GM23248 (cell line): ENCODE data around the gene STT3B. TPM values are rescaled to one million over a fixed set of nuclear protein-coding genes. Genes with fewer than 3 reads are reported as not detected.
A peak's percentile ranks its signal among the peaks of the same experiment; 100 is the strongest.

Experiments
- DNase-seq: peaks from one replicate; pipeline ENCODE4 v3.0.0-alpha.2; 2015
- H2AFZ ChIP-seq: fragments of 200-600 bp; sonication (generic); 2 replicates; pipeline ENCODE4 v1.6.1; 2016; ENCODE audit warnings: antibody characterized with exemption
- H3F3A ChIP-seq: fragments of 200-600 bp; sonication (generic); 2 replicates; pipeline ENCODE4 v1.6.1; 2016; ENCODE audit warnings: mild to moderate bottlenecking, antibody characterized with exemption, mixed run types; ENCODE audit not compliant: insufficient read depth
- H3K27ac ChIP-seq: fragments of 200-600 bp; sonication (generic); 2 replicates; pipeline ENCODE4 v1.5.1; 2016; ENCODE audit warnings: mild to moderate bottlenecking
- H3K27me3 ChIP-seq: fragments of 200-600 bp; sonication (generic); replicated peaks from 2 replicates; pipeline ENCODE4 v1.6.1; 2016; ENCODE audit warnings: mild to moderate bottlenecking; ENCODE audit not compliant: insufficient read depth
- H3K36me3 ChIP-seq: fragments of 200-600 bp; sonication (generic); 2 replicates; pipeline ENCODE4 v1.6.1; 2016; ENCODE audit warnings: low read depth, mild to moderate bottlenecking
- H3K4me1 ChIP-seq: fragments of 200-600 bp; sonication (generic); 2 replicates; pipeline ENCODE4 v1.6.1; 2016; ENCODE audit warnings: mild to moderate bottlenecking; ENCODE audit not compliant: insufficient read depth
- H3K4me2 ChIP-seq: fragments of 200-600 bp; sonication (generic); one replicate; pipeline ENCODE4 v1.6.1; 2016; ENCODE audit warnings: mild to moderate bottlenecking; ENCODE audit not compliant: unreplicated experiment
- H3K4me3 ChIP-seq: fragments of 200-600 bp; sonication (generic); 2 replicates; pipeline ENCODE4 v1.5.1; 2016; ENCODE audit warnings: mild to moderate bottlenecking
- H3K79me2 ChIP-seq: fragments of 200-600 bp; sonication (generic); 2 replicates; pipeline ENCODE4 v1.6.1; 2016; ENCODE audit warnings: mild to moderate bottlenecking; ENCODE audit not compliant: insufficient read depth
- H3K9ac ChIP-seq: fragments of 200-600 bp; sonication (generic); 2 replicates; pipeline ENCODE4 v1.6.1; 2016; ENCODE audit warnings: mild to moderate bottlenecking
- H3K9me2 ChIP-seq: fragments of 200-600 bp; sonication (generic); 2 replicates; pipeline ENCODE4 v1.6.1; 2016; ENCODE audit warnings: mixed run types, mild to moderate bottlenecking, moderate library complexity; ENCODE audit not compliant: insufficient read depth
- H3K9me3 ChIP-seq: fragments of 200-600 bp; sonication (generic); one replicate; pipeline ENCODE4 v1.6.1; 2017; ENCODE audit warnings: low read depth
- H4K20me1 ChIP-seq: fragments of 200-600 bp; sonication (generic); 2 replicates; pipeline ENCODE4 v1.6.0; 2016; ENCODE audit not compliant: insufficient read depth
- EZH2 ChIP-seq: fragments of 200-600 bp; sonication (generic); IDR thresholded peaks from 2 replicates; pipeline ENCODE4 v1.6.1; 2018; ENCODE audit warnings: antibody characterized with exemption, mild to moderate bottlenecking; ENCODE audit not compliant: insufficient read depth, poor library complexity, severe bottlenecking
- EZH2phosphoT487 ChIP-seq: fragments of 200-600 bp; sonication (generic); IDR thresholded peaks from 2 replicates; pipeline ENCODE4 v1.6.1; 2018; ENCODE audit warnings: antibody characterized with exemption, moderate library complexity, mild to moderate bottlenecking, low read depth; ENCODE audit not compliant: insufficient read depth
- WGBS, 2 experiments: methylation state at CpG; one replicate each; pipeline ENCODE4 v1.1.6; 2015 to 2017; ENCODE audit warnings: low lambda C conversion rate in 2 of 2, low coverage in 1 of 2; ENCODE audit errors: missing lambda C conversion rate in 2 of 2; 5-methylcytosine and 5-hydroxymethylcytosine counted together
- in situ Hi-C: fragments of 300-500 bp; cut with MboI; formaldehyde crosslinking; loops from 2 replicates; pipeline ENCODE4 v1.15.0; 2020
- polyA plus RNA-seq: library from polyadenylated mRNA; unstranded; fragments of >200 nt; fragmentation: Nextera tagmentation; extraction: Ambion mirVana; gene quantifications from 2 replicates; pipeline ENCODE4 v1.2.1, GENCODE V29; 2016
- total RNA-seq: library from RNA; depleted of rRNA; stranded (reverse); fragments of >200 nt; shearing (Covaris generic); gene quantifications from 2 replicates; pipeline ENCODE4 v1.2.3, GENCODE V29; 2014

The STT3B gene
- total and polyA plus RNA-seq, 2 experiments from 2014 or later = 81.5 to 174 TPM

GRCh38 chr3:31544634-31545033, 11.9 kb downstream of the STT3B start:
- Histone ChIP-seq H3K9me3 (no peaks in the 10 kb centered on the region), H3K4me2 (peak overlapping the region; percentile 5), H3K9ac (no peak overlapping the region), H3K27me3 (no peaks in the 10 kb centered on the region), H3K4me3 (no peak overlapping the region), H3K79me2 (peaks cover 100% of the 10 kb centered on the region), H3K4me1 (peaks cover 45% of the 10 kb centered on the region), H2AFZ (no peak overlapping the region), H4K20me1 (peaks cover 12% of the 10 kb centered on the region; the same call in 1 of the 2 replicates), H3K9me2 (no peaks in the 10 kb centered on the region), H3K27ac (peak overlapping the region; percentile 36), H3K36me3 (no peaks in the 10 kb centered on the region), H3F3A (peaks cover 4% of the 10 kb centered on the region; the same call in 1 of the 2 replicates)
- in situ Hi-C loops = no loop called here
- no peak for TF ChIP-seq EZH2phosphoT487
- no peak for TF ChIP-seq EZH2
- DNase-seq = peak; percentile 39
- WGBS, 2 experiments = 73% methylated on average over 9 of the region's 9 CpGs

- peaks cover 12% of the 10 kb centered on the region; the same call in 1 of the 2 replicates for H4K20me1 ChIP-seq
- no peak overlapping the region for H2AFZ ChIP-seq
- no peaks in the 10 kb centered on the region for H3K27me3 ChIP-seq
- WGBS, 2 experiments = 100% methylated on average over 1 of the region's 1 CpG
- H3K4me3 ChIP-seq = no peak overlapping the region
- no peaks in the 10 kb centered on the region for H3K9me2 ChIP-seq
- no peaks in the 10 kb centered on the region for H3K9me3 ChIP-seq
- H3K27ac ChIP-seq = no peak overlapping the region
- in situ Hi-C loops = no loop called here
- H3K36me3 ChIP-seq = no peaks in the 10 kb centered on the region
- no peak overlapping the region for H3K4me2 ChIP-seq
- peaks cover 100% of the 10 kb centered on the region for H3K79me2 ChIP-seq
- TF ChIP-seq EZH2 (no peak), EZH2phosphoT487 (no peak)
- no peaks in the 10 kb centered on the region for H3F3A ChIP-seq
- H3K9ac ChIP-seq = no peak overlapping the region
- peaks cover 32% of the 10 kb centered on the region for H3K4me1 ChIP-seq
- DNase-seq = peak; percentile 25
These were observed 13.4 kb downstream of the STT3B start for GRCh38 chr3:31546162-31546561.

DNA sequence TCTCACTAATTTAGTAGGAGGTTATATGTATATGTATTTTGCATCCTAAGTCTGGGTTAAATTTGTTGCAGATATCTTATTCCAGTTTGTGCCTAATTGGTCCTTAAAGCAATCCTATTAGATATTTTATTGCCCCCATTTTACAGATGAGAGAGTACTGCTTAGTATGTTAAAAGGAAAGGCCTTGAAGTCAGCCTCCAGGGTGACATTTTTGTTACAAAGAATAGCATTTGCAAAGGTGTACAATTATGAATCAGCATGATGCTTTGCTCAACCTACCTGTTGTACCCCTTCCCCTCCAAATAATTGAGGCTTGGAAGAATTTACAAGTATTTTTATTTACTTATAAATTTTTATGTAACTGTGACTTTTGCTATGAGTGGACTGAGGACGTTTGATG, 14.0 kb downstream of the STT3B start:
- Histone ChIP-seq H3K9ac (no peak overlapping the region), H3K4me1 (peaks cover 27% of the 10 kb centered on the region), H3K79me2 (peaks cover 100% of the 10 kb centered on the region), H3K9me2 (no peaks in the 10 kb centered on the region), H4K20me1 (peaks cover 12% of the 10 kb centered on the region; the same call in 1 of the 2 replicates), H3K27me3 (no peaks in the 10 kb centered on the region), H3K4me3 (no peak overlapping the region), H2AFZ (no peak overlapping the region), H3K27ac (no peak overlapping the region), H3K36me3 (no peaks in the 10 kb centered on the region), H3K9me3 (no peaks in the 10 kb centered on the region), H3F3A (no peaks in the 10 kb centered on the region), H3K4me2 (no peak overlapping the region)
- WGBS, 2 experiments = 91 to 100% methylated on average over 1 of the region's 1 CpG
- DNase-seq = no peak
- TF ChIP-seq EZH2phosphoT487 (no peak), EZH2 (no peak)
- in situ Hi-C loops = no loop called here

DNA sequence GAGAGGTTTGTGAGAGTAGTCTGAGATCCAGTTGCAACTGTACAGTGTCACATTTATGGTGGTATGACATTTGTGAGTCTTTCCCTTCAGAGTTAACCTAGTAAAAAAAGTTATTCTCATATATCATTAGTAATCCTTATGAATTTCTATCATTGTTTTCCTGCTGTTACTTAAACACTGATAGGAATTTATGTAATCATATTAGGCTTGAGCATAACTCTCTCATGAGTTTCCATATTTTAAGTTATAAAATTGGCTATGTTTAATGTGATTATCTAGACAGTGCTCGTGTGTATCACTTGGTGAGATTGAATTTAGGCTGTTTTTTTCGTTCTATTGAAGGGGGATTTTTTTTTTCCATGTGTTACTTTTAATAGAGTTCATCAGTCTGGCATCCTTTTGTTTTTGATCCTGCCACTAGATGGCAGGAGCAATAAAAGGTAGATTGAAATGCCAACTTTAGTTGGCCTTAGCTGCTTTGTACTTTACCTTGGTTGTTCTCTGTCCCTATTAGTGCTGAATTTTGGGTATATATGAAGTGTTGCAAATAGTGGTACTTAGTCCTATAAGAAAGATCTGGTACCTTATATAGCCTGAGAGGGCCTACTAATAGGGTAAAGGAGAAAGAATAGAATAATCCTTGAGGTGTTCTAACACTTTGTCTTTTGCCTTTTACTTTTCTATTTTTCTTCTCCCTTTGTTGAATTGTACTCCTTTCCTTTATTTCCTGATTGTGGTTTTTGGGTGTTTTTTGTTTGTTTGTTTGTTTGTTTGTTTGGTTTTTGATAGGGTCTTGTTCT, 17.9 kb downstream of the STT3B start:
- Histone ChIP-seq H3K36me3 (no peaks in the 10 kb centered on the region), H3K4me1 (peaks cover 13% of the 10 kb centered on the region; the same call in 1 of the 2 replicates), H3K4me3 (no peak overlapping the region), H4K20me1 (peaks cover 4% of the 10 kb centered on the region; the same call in 1 of the 2 replicates), H3F3A (no peaks in the 10 kb centered on the region), H3K9me2 (no peaks in the 10 kb centered on the region), H2AFZ (no peak overlapping the region), H3K79me2 (peaks cover 100% of the 10 kb centered on the region), H3K4me2 (no peak overlapping the region), H3K9me3 (no peaks in the 10 kb centered on the region), H3K27ac (no peak overlapping the region), H3K27me3 (no peaks in the 10 kb centered on the region), H3K9ac (no peak overlapping the region)
- no peak for TF ChIP-seq EZH2phosphoT487
- no peak for TF ChIP-seq EZH2
- 5 to 9% methylated on average over 2 of the region's 2 CpGs for WGBS, 2 experiments
- DNase-seq = peak; percentile 57
- in situ Hi-C loops = no loop called here
